Muscle layer of duodenum (tissue), 2 donors: Measurements from ENCODE around the gene RXRA.

Source experiments
- H3K27ac ChIP-seq: one replicate; pipeline ENCODE4 v1.7.0; 2013; ENCODE audit warnings: mild to moderate bottlenecking, low read length
- H3K27me3 ChIP-seq: one replicate; pipeline ENCODE4 v1.7.0; 2013; ENCODE audit warnings: low read depth, mild to moderate bottlenecking, control low read depth, low read length
- H3K36me3 ChIP-seq, 2 donors: one replicate each; pipeline ENCODE4 v1.7.0; 2013; ENCODE audit warnings: low read length in 2 of 2, control low read depth in 1 of 2, mild to moderate bottlenecking in 1 of 2; ENCODE audit not compliant: insufficient read depth in 2 of 2, control insufficient read depth in 1 of 2
- H3K4me1 ChIP-seq, 2 donors: one replicate each; pipeline ENCODE4 v1.7.0; 2013; ENCODE audit warnings: low read length in 2 of 2, mild to moderate bottlenecking in 2 of 2, control low read depth in 1 of 2, moderate library complexity in 1 of 2; ENCODE audit not compliant: insufficient read depth in 2 of 2, control insufficient read depth in 1 of 2
- H3K4me3 ChIP-seq, 2 donors: one replicate each; pipeline ENCODE4 v1.7.0; 2013; ENCODE audit warnings: low read length in 2 of 2, low read depth in 1 of 2, mild to moderate bottlenecking in 1 of 2
- H3K9me3 ChIP-seq, 2 donors: one replicate each; pipeline ENCODE4 v1.7.0; 2013; ENCODE audit warnings: low read length in 2 of 2, control low read depth in 1 of 2, mild to moderate bottlenecking in 1 of 2; ENCODE audit not compliant: control insufficient read depth in 1 of 2
- donor health status: healthy.

RXRA gene

DNA sequence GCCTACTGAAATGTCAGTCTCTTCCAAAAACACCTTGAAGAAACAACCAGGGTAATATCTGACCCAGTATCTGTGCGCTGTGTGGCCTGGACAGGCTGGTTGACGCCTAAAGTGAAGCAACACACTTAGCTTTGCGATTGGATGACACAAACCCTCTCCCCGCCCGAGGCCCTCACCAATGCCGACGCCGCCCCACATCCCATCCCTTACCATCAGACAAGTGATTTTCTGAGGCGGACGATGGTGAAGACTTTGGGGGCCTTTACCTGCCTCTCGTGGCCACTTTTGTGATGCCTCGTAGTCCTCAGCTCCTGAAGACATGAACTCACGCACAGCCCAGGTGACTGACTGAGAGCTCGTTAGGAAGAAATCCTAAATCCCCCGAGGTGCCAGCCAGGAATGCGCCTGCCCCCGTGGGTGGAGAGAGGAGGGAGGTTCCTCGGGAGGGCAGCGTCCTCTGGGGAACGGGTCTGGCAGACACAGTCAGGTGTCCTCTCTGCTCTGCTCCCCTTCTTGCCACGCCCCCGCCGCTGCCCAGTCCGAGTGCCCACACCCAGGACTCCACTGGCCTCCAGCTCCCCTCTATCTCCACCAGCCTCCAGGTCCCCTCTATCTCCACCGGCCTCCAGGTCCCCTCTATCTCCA is 31.0 kb upstream of the RXRA start:
- Histone ChIP-seq H3K9me3 (no peaks in the 10 kb centered on the region), H3K27ac (no peak overlapping the region), H3K4me3 (no peak overlapping the region), H3K4me1 (peaks cover 0 to 10% of the 10 kb centered on the region in 2 donors), H3K27me3 (no peaks in the 10 kb centered on the region), H3K36me3 (no peaks in the 10 kb centered on the region)

- no peaks in the 10 kb centered on the region for H3K9me3 ChIP-seq
- no peaks in the 10 kb centered on the region for H3K27me3 ChIP-seq
- H3K36me3 ChIP-seq: no peaks in the 10 kb centered on the region
- no peak overlapping the region for H3K4me3 ChIP-seq
- H3K27ac ChIP-seq: no peak overlapping the region
- peaks cover 0 to 10% of the 10 kb centered on the region in 2 donors for H3K4me1 ChIP-seq
Measured at GRCh38 chr9:134295746-134296250, 30.5 kb upstream of the RXRA start.

GRCh38 chr9:134296301-134297082 is 29.8 kb upstream of the RXRA start:
- H3K27me3 ChIP-seq: no peaks in the 10 kb centered on the region
- no peak overlapping the region for H3K4me3 ChIP-seq
- H3K9me3 ChIP-seq: no peaks in the 10 kb centered on the region
- no peak overlapping the region for H3K27ac ChIP-seq
- peaks cover 0 to 10% of the 10 kb centered on the region in 2 donors for H3K4me1 ChIP-seq
- no peaks in the 10 kb centered on the region for H3K36me3 ChIP-seq

- Histone ChIP-seq H3K4me3 (no peak overlapping the region), H3K27me3 (no peaks in the 10 kb centered on the region), H3K27ac (no peak overlapping the region), H3K4me1 (peaks cover 0 to 10% of the 10 kb centered on the region in 2 donors), H3K9me3 (no peaks in the 10 kb centered on the region), H3K36me3 (no peaks in the 10 kb centered on the region)
Measured at GRCh38 chr9:134297083-134297410, 29.2 kb upstream of the RXRA start.

- peaks cover 0 to 10% of the 10 kb centered on the region in 2 donors for H3K4me1 ChIP-seq
- H3K27me3 ChIP-seq: no peaks in the 10 kb centered on the region
- H3K4me3 ChIP-seq: no peak overlapping the region
- no peaks in the 10 kb centered on the region for H3K9me3 ChIP-seq
- H3K36me3 ChIP-seq: no peaks in the 10 kb centered on the region
- no peak overlapping the region for H3K27ac ChIP-seq
Measured at GRCh38 chr9:134297576-134297975, 28.7 kb upstream of the RXRA start.

GRCh38 chr9:134298000-134298399 is 28.3 kb upstream of the RXRA start:
- H3K4me1 ChIP-seq: peaks cover 0 to 9% of the 10 kb centered on the region in 2 donors
- H3K27me3 ChIP-seq: no peaks in the 10 kb centered on the region
- no peaks in the 10 kb centered on the region for H3K9me3 ChIP-seq
- no peak overlapping the region for H3K4me3 ChIP-seq
- no peaks in the 10 kb centered on the region for H3K36me3 ChIP-seq
- no peak overlapping the region for H3K27ac ChIP-seq

DNA sequence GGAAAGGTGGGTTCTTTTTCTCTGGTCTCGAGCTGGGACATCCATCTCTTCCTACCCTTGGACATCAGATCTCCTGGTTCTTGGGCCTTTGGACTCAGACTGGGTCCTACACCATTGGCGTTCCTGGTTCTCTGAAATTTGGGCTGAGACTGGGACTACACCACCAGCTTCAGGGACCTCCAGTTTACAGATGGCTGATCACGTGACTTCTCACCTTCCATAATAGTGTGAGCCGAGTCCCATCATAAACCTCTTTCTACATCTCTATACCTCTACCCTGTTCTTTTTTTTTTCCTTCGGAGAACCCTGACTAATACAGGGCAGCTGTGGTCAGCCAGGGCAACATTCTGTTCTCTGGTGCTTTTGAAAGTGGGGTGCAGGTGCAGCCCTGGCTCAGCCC is 27.2 kb upstream of the RXRA start:
- no peaks in the 10 kb centered on the region for H3K36me3 ChIP-seq
- no peak overlapping the region for H3K4me3 ChIP-seq
- no peaks in the 10 kb centered on the region for H3K27me3 ChIP-seq
- no peaks in the 10 kb centered on the region for H3K9me3 ChIP-seq
- no peaks in the 10 kb centered on the region for H3K4me1 ChIP-seq
- H3K27ac ChIP-seq: no peak overlapping the region

- Histone ChIP-seq H3K4me1 (no peaks in the 10 kb centered on the region), H3K27me3 (no peaks in the 10 kb centered on the region), H3K4me3 (no peak overlapping the region), H3K36me3 (no peaks in the 10 kb centered on the region), H3K9me3 (no peaks in the 10 kb centered on the region), H3K27ac (no peak overlapping the region)
Measured at GRCh38 chr9:134299883-134300282, 26.4 kb upstream of the RXRA start.

DNA sequence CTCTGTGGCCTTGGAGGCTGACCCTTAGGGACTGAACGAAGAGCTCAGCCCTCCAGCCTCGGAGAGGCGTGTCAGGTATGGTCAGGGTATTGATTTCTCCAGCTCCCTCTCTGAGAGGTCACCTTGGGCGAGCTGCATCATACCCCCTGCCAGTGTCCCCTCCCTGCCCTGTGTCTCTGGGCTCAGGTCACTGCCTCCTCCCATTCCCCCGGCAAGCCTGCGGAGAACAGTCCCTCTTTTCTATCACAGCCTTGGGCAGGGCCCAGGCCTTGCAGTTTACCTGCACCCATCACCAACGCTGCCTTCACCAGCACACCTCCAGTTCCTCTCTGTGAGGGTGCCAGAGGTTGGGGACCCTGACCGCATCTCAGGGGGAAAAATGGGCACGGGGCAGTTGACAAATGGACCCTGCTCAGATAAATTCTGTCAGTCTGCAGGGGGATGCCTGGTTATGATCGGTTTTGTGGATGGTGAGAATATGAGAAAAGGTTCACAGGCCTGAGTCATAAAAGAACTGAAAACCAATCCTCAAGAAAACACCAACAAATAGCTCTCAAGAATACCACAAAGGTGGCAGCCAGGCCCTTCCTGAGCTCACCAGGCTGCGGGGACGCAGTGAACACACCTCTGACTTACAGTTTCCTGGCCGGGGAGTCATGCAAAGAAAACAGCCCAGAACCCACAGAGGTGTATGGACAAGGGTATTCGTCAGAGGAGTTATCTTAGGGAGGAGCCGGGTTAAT is 24.7 kb upstream of the RXRA start:
- Histone ChIP-seq H3K27ac (no peak overlapping the region), H3K36me3 (no peaks in the 10 kb centered on the region), H3K4me3 (no peak overlapping the region)

DNA sequence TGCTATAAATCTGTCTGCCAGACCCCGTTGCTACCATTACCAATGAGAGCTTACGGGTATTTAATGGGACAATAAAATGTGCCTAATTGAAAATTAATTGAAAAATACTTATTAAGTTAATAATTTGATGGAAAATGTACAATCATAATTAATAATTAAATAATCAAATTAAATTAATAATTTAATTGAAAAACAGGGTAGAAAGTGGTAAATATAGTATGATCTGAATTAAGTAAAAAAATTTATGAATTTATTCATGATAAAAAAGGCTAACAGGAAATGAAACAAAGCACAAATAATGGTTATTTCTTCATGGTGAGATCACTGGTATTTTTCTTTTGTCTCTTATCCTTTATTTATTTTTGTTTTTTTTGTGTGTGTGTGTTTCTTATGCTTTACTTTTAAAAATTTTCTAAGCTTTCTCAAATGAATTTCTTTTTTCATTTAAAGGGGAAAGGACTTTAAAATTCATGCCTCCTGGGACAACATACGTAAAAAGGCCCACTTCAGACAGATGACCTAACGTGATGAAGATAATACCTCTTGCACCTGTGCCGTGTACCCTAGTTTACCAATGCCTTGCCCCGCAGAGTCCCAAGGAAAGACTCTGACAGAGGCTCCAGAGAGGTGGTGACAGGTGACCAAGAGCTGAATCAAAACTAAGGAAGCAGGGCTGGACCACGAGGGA is 24.0 kb upstream of the RXRA start:
- Histone ChIP-seq H3K4me1 (no peaks in the 10 kb centered on the region), H3K27me3 (no peaks in the 10 kb centered on the region), H3K9me3 (no peaks in the 10 kb centered on the region), H3K36me3 (no peaks in the 10 kb centered on the region), H3K27ac (no peak overlapping the region), H3K4me3 (no peak overlapping the region)

More for the DNA sequence above, 24.7 kb upstream of the RXRA start:
- Histone ChIP-seq H3K9me3 (no peaks in the 10 kb centered on the region), H3K4me1 (no peaks in the 10 kb centered on the region), H3K27me3 (no peaks in the 10 kb centered on the region)

GRCh38 chr9:134303601-134304000 is 22.7 kb upstream of the RXRA start:
- H3K27ac ChIP-seq: no peak overlapping the region
- H3K9me3 ChIP-seq: no peaks in the 10 kb centered on the region
- no peaks in the 10 kb centered on the region for H3K4me1 ChIP-seq
- H3K27me3 ChIP-seq: no peaks in the 10 kb centered on the region
- H3K36me3 ChIP-seq: no peaks in the 10 kb centered on the region
- no peak overlapping the region for H3K4me3 ChIP-seq
